HL-60 (cell line): ENCODE measurements around the gene CAPZA3.

Experiments
- GABPA ChIP-seq: IDR thresholded peaks from 2 replicates; pipeline ENCODE4 v1.6.1; 2012; ENCODE audit warnings: low read depth
- POLR2AphosphoS5 ChIP-seq: IDR thresholded peaks from 2 replicates; pipeline ENCODE4 v1.6.1; 2012; ENCODE audit warnings: low read depth
- SPI1 ChIP-seq: IDR thresholded peaks from 2 replicates; pipeline ENCODE4 v1.6.1; 2012; ENCODE audit warnings: low read depth, mild to moderate bottlenecking, borderline replicate concordance
- TF ChIP-seq, protein P1 (sequence below): IDR thresholded peaks from one replicate; pipeline ENCODE4 v1.5.1; 2011; ENCODE audit warnings: low read length, control low read depth, inconsistent platforms; ENCODE audit not compliant: insufficient read depth
- TF ChIP-seq, protein P2 (sequence below): IDR thresholded peaks from 2 replicates; pipeline ENCODE4 v1.6.1; 2012; ENCODE audit warnings: low read depth; ENCODE audit not compliant: insufficient replicate concordance

DNA sequence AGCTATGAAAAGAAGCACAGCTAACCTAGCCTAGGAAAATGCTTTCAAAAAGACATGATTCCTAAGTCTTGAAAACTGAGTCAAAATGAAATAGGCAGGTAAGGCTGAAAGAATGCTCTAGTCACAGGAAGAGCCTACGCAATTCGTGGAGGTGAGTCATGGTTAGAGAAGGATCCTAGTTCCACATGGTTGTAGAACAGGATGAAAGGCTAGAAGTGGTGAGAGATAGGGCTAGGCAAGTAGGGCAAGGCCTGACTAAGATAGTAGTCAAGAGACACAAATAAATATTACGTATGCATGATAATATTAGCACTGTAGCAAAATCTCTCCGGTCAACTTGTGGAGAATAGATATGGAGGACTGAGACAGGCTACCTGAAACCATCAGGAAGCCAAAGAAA, 47.3 kb upstream of the CAPZA3 start:
- TF ChIP-seq, protein P1, sequence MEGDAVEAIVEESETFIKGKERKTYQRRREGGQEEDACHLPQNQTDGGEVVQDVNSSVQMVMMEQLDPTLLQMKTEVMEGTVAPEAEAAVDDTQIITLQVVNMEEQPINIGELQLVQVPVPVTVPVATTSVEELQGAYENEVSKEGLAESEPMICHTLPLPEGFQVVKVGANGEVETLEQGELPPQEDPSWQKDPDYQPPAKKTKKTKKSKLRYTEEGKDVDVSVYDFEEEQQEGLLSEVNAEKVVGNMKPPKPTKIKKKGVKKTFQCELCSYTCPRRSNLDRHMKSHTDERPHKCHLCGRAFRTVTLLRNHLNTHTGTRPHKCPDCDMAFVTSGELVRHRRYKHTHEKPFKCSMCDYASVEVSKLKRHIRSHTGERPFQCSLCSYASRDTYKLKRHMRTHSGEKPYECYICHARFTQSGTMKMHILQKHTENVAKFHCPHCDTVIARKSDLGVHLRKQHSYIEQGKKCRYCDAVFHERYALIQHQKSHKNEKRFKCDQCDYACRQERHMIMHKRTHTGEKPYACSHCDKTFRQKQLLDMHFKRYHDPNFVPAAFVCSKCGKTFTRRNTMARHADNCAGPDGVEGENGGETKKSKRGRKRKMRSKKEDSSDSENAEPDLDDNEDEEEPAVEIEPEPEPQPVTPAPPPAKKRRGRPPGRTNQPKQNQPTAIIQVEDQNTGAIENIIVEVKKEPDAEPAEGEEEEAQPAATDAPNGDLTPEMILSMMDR, result no peak
- TF ChIP-seq POLR2AphosphoS5 (no peak), SPI1 (no peak), GABPA (no peak)
- TF ChIP-seq, protein P2, sequence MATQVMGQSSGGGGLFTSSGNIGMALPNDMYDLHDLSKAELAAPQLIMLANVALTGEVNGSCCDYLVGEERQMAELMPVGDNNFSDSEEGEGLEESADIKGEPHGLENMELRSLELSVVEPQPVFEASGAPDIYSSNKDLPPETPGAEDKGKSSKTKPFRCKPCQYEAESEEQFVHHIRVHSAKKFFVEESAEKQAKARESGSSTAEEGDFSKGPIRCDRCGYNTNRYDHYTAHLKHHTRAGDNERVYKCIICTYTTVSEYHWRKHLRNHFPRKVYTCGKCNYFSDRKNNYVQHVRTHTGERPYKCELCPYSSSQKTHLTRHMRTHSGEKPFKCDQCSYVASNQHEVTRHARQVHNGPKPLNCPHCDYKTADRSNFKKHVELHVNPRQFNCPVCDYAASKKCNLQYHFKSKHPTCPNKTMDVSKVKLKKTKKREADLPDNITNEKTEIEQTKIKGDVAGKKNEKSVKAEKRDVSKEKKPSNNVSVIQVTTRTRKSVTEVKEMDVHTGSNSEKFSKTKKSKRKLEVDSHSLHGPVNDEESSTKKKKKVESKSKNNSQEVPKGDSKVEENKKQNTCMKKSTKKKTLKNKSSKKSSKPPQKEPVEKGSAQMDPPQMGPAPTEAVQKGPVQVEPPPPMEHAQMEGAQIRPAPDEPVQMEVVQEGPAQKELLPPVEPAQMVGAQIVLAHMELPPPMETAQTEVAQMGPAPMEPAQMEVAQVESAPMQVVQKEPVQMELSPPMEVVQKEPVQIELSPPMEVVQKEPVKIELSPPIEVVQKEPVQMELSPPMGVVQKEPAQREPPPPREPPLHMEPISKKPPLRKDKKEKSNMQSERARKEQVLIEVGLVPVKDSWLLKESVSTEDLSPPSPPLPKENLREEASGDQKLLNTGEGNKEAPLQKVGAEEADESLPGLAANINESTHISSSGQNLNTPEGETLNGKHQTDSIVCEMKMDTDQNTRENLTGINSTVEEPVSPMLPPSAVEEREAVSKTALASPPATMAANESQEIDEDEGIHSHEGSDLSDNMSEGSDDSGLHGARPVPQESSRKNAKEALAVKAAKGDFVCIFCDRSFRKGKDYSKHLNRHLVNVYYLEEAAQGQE, result no peak
